DMS79 (cell line): ENCODE data around the gene PREB.
A peak's percentile ranks its signal among the peaks of the same experiment; 100 is the strongest.

Experiments
- DNase-seq: peaks from one replicate; lab custom pipeline; 2025; lab: John Stamatoyannopoulos, UW

The PREB gene

GRCh38 chr2:27095745-27096651 is 38.4 kb downstream of the PREB start:
- DNase-seq: no peak

GRCh38 chr2:27095427-27095744 is 39.0 kb downstream of the PREB start:
- DNase-seq: no peak

- no peak for DNase-seq
These were observed 40.0 kb downstream of the PREB start for GRCh38 chr2:27094353-27094984.

- no peak for DNase-seq
These were observed 40.7 kb downstream of the PREB start for GRCh38 chr2:27093430-27094352.

- DNase-seq: no peak
These were observed 41.6 kb downstream of the PREB start for GRCh38 chr2:27092696-27093429.

- peak; percentile 25 for DNase-seq
These were observed 42.4 kb downstream of the PREB start for GRCh38 chr2:27091746-27092695.

- no peak for DNase-seq
These were observed 45.1 kb downstream of the PREB start for GRCh38 chr2:27089111-27089954.

GRCh38 chr2:27088634-27089033 is 45.8 kb downstream of the PREB start:
- DNase-seq: no peak

GRCh38 chr2:27087823-27088410 is 46.5 kb downstream of the PREB start:
- no peak for DNase-seq

GRCh38 chr2:27086724-27087593 is 47.5 kb downstream of the PREB start, which contains the start of gene KHK:
KHK (plus strand) TSS chr2:27086772; CDS start chr2:27087260, 488 bp downstream.
- DNase-seq: peak; percentile 57

- peak; percentile 85 for DNase-seq
These were observed 48.2 kb downstream of the PREB start for GRCh38 chr2:27086090-27086723.

- DNase-seq: no peak
These were observed 48.8 kb downstream of the PREB start for GRCh38 chr2:27085673-27086089.

- DNase-seq: no peak
These were observed 49.3 kb downstream of the PREB start for GRCh38 chr2:27085062-27085672.

GRCh38 chr2:27084297-27085061 is 50.0 kb downstream of the PREB start:
- no peak for DNase-seq

- DNase-seq: no peak
These were observed 50.8 kb downstream of the PREB start for GRCh38 chr2:27083410-27084296.
